Measurements from ENCODE around the gene PRPF31. TPM values are rescaled to one million over a fixed set of nuclear protein-coding genes. Genes with fewer than 3 reads are reported as not detected.
A peak's percentile ranks its signal among the peaks of the same experiment; 100 is the strongest.

PRPF31 gene
- total and polyA plus RNA-seq, 2 of the 4 experiments (the other 2 are of a cell fraction), result 65.4 to 66.1 TPM

DNA sequence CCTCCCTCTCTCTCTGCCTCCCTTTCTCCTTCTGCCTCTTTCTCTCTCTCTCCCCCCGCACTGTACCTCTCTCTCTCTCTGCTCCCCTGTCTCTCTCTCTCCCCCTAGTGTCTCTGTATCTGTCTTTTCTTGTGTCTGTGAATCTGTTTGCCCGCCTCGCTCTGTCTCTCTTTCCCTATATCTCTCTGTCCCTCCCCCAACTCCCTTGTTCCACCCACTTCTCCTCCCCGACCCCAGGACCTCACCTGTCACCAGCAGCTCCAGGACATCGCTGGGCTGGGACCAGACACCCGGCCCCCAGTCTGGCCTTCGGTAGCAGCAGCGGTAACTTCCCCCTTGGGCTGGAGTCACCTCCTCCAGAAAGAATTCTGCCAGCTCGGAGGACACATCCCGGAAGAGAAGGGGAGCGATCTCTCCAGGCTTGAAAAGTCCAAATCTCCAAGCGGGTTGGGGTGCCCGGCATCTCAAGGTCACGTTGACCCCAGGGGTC is 18.9 kb upstream of the PRPF31 start:
- peak overlapping the region; percentile 30; the same call in 1 of the 2 replicates for H4K5ac ChIP-seq (ENCODE audit: low read depth, low read length)
- peak overlapping the region; percentile 97 for H2AFZ ChIP-seq (replicated peaks; ENCODE audit: low read length, poor library complexity)
- no peak overlapping the region for H2BK5ac ChIP-seq (ENCODE audit: low read depth, low read length, poor library complexity, severe bottlenecking)
- H3K9ac ChIP-seq (ENCODE audit: low read depth, low read length), result peak overlapping the region; percentile 36; the same call in 1 of the 2 replicates
- TF ChIP-seq POLR2A (IDR thresholded peaks at IDR 0.05; ENCODE audit: low read depth, low read length) (no peak), MAZ (IDR thresholded peaks at IDR 0.05; ENCODE audit: borderline replicate concordance, low read depth, low read length) (0 out of 2 replicates have a peak, but pooled peaks have one; percentile 5)
- TF ChIP-seq, protein P1, sequence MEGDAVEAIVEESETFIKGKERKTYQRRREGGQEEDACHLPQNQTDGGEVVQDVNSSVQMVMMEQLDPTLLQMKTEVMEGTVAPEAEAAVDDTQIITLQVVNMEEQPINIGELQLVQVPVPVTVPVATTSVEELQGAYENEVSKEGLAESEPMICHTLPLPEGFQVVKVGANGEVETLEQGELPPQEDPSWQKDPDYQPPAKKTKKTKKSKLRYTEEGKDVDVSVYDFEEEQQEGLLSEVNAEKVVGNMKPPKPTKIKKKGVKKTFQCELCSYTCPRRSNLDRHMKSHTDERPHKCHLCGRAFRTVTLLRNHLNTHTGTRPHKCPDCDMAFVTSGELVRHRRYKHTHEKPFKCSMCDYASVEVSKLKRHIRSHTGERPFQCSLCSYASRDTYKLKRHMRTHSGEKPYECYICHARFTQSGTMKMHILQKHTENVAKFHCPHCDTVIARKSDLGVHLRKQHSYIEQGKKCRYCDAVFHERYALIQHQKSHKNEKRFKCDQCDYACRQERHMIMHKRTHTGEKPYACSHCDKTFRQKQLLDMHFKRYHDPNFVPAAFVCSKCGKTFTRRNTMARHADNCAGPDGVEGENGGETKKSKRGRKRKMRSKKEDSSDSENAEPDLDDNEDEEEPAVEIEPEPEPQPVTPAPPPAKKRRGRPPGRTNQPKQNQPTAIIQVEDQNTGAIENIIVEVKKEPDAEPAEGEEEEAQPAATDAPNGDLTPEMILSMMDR (conservative IDR thresholded peaks at IDR 0.05; ENCODE audit: low read depth, low read length), result peak; percentile 34
- no peak overlapping the region for H3K18ac ChIP-seq (ENCODE audit: low read depth, low read length)
- H2BK20ac ChIP-seq (ENCODE audit: low read depth, low read length), result no peak overlapping the region
- H2AK5ac ChIP-seq (ENCODE audit: low read depth, low read length), result no peak overlapping the region
- H3K4ac ChIP-seq (ENCODE audit: low read depth, low read length), result 0 out of 2 replicates have a peak overlapping the region, but pooled peaks have one; percentile 8
- no peak overlapping the region for H2BK120ac ChIP-seq (ENCODE audit: low read depth, low read length)
- POLR2A ChIA-PET (ENCODE audit: unreplicated experiment), result no interaction called here
- H3K14ac ChIP-seq (replicated peaks; ENCODE audit: low read depth, low read length), result no peak overlapping the region
- H3K23ac ChIP-seq (ENCODE audit: low read depth, low read length), result no peak overlapping the region
- peaks cover 6% of the 10 kb centered on the region for H3K4me1 ChIP-seq (ENCODE audit: control insufficient read depth, insufficient read depth, low read length)
- H4K91ac ChIP-seq (ENCODE audit: insufficient read depth, low read depth, low read length), result peak overlapping the region; percentile 41; the same call in 1 of the 2 replicates
- ATAC-seq (ENCODE audit: low read depth) (peak; percentile 56), DNase-seq (peak; percentile 17)
- no peaks in the 10 kb centered on the region for H3K9me3 ChIP-seq (ENCODE audit: control insufficient read depth, insufficient read depth, low read length)
- H3K79me1 ChIP-seq (ENCODE audit: low read depth in 1 of 2, low read length in 2 of 2), result no peaks in the 10 kb centered on the region
- H3K27ac ChIP-seq (ENCODE audit: insufficient read depth, low read length), result no peak overlapping the region
- no peak overlapping the region for H3K56ac ChIP-seq (ENCODE audit: extremely low read depth, insufficient read depth, low read length)
- no TSS peak for BruUV-seq (replicated peaks)
- no peaks in the 10 kb centered on the region for H3K36me3 ChIP-seq (ENCODE audit: control insufficient read depth, insufficient read depth, low read length)
- H4K8ac ChIP-seq (ENCODE audit: low read depth in 2 of 2, low read length in 2 of 2), result peak overlapping the region; percentile 32 to 63; a peak in 3 of 4 replicates
- intact Hi-C loops (cut with micrococcal nuclease), result loop anchor here (5.0 to 10.0 kb wide), 2 partner anchors 289 to 762 kb away; partner anchors contain the start of gene ZNF845
- H4K20me1 ChIP-seq (ENCODE audit: insufficient read depth, low read length), result no peaks in the 10 kb centered on the region
- dilution Hi-C loops (cut with HindIII; ENCODE audit: low sequenced_read_pairs, unreplicated experiment), result no loop called here
- peaks cover 3% of the 10 kb centered on the region; the same call in 1 of the 2 replicates for H3K27me3 ChIP-seq (ENCODE audit: control insufficient read depth, insufficient read depth, low read length)
- peak overlapping the region; percentile 79 for H3K4me2 ChIP-seq (ENCODE audit: low read depth, low read length)
- H2BK15ac ChIP-seq (ENCODE audit: low read depth, low read length), result no peak overlapping the region
- CTCF ChIA-PET, result interaction anchor here (1.4 kb wide), 1 partner anchor 65 kb away, joined by 3 read pairs; no protein-coding TSS in a partner anchor
- H3K9me1 ChIP-seq (ENCODE audit: insufficient read depth, low read length), result no peaks in the 10 kb centered on the region
- H2AK9ac ChIP-seq (replicated peaks; ENCODE audit: low read depth, low read length, poor library complexity), result peak overlapping the region; percentile 37
- H3K4me3 ChIP-seq (ENCODE audit: insufficient read depth, low read depth, low read length), result peak overlapping the region; percentile 38
- in situ Hi-C loops (cut with MboI; ENCODE audit: low sequenced_read_pairs), result no loop called here
- WGBS, 2 experiments (ENCODE audit: extremely low coverage in 2 of 2, insufficient read length in 1 of 2), result 12% methylated on average over 5 of the region's 14 CpGs; no CpG with 5 or more reads in 1 of the 2 experiments
